Stromal cell of bone marrow (primary cell): Measurements from ENCODE around the gene TENM3.
A peak's percentile ranks its signal among the peaks of the same experiment; 100 is the strongest.

Source experiments
- DNase-seq: peaks from one replicate; pipeline ENCODE4 v3.0.0-alpha.2; 2012; ENCODE audit warnings: low read depth

Gene TENM3

GRCh38 chr4:182513587-182514291 lies 270.5 kb downstream of the TENM3 start:
- no peak for DNase-seq

DNA sequence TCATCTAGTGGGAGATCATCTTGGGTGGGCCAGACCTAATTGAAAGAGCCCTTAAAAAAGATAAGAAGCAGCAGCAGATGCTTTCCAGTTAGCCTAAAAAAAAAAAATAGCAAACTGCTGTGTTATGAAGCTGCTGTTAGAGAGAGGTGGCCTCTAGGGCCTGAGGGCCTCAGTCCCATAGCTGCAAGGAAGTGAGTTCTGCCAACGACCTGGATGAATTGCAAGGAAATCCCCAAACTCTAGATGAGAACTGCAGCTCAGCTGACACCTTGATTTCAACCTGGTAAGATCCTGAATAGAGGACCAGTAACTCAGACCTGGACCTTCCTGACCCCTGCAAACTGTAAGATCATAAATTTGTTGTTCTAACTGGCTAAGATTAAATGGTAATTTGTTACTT lies 275.2 kb downstream of the TENM3 start:
- DNase-seq: no peak

GRCh38 chr4:182519528-182519927 lies 276.3 kb downstream of the TENM3 start:
- no peak for DNase-seq

GRCh38 chr4:182521011-182521410 lies 277.8 kb downstream of the TENM3 start:
- no peak for DNase-seq

GRCh38 chr4:182528819-182529218 lies 285.6 kb downstream of the TENM3 start:
- no peak for DNase-seq

GRCh38 chr4:182530451-182530850 lies 287.2 kb downstream of the TENM3 start:
- no peak for DNase-seq

GRCh38 chr4:182531555-182532162 lies 288.5 kb downstream of the TENM3 start:
- no peak for DNase-seq

GRCh38 chr4:182532441-182532840 lies 289.2 kb downstream of the TENM3 start:
- DNase-seq: no peak

DNA sequence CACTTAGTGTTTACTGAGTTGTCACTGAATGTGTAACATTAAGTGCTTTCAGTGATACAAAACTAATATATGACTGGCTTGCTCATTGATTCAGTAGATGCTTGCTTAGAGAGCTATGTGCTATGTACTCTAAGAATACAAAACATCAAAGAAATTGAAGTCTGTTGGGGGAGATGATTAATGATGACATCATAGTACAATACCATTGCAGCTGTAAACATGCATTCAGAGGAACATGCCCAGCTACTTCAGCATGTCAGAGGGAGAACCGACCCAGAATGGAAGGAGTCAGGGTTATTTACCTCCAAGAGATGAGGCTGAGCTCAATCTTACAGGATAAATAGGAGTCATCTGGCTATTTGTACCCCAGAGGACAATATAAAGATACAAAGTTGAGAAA lies 290.8 kb downstream of the TENM3 start:
- DNase-seq: no peak

- DNase-seq: no peak
These were observed 293.1 kb downstream of the TENM3 start for GRCh38 chr4:182536221-182536811.

- no peak for DNase-seq
These were observed 294.0 kb downstream of the TENM3 start for GRCh38 chr4:182537031-182537795.

GRCh38 chr4:182538031-182538430 lies 294.8 kb downstream of the TENM3 start:
- no peak for DNase-seq

DNA sequence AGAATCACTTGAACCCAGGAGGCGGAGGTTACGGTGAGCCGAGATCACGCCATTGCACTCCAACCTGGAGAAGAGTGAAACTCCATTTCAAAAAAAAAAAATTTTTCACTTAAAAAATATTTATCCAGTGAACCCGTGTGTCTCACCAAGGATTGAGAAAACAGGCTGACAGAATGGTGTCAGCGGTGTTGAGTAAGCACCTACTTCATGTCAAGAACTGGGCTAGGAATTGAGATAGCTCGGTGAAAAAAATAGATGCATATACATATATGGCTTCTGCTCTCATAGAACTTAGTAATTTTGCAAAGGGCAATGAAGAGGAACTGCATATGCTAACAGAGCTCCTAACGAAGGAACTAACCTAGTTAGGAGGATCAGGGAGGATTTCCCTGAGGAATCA lies 297.3 kb downstream of the TENM3 start:
- DNase-seq: no peak

GRCh38 chr4:182547435-182547834 lies 304.2 kb downstream of the TENM3 start:
- DNase-seq: no peak

DNA sequence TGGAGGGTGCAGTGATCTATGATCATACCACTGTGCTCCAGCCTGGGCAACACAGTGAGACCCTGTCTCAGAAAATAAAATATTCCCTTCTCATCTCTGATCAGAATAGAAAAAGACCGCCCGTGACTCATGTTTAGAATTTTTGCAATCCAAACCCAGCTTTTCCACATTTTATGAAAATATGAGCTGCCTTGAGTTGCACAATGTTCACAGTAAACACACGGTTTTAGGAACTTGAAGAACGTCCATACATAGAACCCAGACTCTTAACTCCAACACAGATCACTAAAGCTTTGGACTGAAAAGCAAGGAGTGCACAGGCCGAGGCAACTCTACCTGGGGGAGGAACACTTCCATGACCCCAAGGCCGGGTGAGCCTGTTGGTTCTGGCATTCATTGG lies 305.0 kb downstream of the TENM3 start:
- DNase-seq: no peak

- DNase-seq: no peak
These were observed 306.2 kb downstream of the TENM3 start for GRCh38 chr4:182549356-182549755.

DNA sequence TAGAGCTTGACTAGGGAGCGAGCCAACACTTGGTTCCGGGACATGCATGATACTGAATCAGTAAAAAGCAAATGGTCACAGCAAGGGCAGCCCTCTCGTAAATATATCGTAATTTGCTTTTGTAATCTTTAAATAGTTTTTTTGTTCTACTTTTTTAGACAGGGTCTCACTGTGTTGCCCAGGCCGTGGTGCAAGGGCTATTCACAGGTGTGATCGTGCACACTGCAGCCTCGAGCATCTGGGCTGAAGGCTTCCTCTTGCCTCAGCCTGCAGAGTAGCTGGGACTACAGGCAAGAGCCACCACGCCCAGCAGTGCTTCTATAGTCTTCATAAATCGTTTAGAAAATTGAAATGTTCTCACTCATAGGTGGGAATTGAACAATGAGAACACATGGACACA lies 309.7 kb downstream of the TENM3 start:
- DNase-seq: no peak

GRCh38 chr4:182553653-182554052 lies 310.5 kb downstream of the TENM3 start:
- DNase-seq: no peak

DNA sequence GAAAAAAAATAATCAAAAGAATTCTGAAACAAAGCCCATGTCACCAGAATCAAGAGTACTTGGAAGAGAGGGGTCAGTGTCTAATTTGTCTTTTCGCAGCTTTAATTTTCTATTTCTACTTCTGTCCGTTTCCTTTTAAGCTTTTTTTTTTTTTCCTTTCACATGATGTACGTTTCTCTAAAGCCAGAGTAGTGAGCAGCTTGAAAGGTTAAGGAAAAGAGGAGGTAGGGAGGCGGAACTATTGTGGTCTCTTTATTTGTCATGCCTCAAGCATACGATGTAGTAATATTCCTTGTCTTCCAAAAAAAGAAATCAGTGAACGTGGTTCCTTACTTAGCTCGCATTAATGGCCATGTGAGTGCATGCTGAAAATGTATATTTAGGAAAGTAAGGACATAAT lies 311.5 kb downstream of the TENM3 start:
- DNase-seq: no peak

- DNase-seq: peak; percentile 28
These were observed 312.8 kb downstream of the TENM3 start for GRCh38 chr4:182555997-182556418.

DNA sequence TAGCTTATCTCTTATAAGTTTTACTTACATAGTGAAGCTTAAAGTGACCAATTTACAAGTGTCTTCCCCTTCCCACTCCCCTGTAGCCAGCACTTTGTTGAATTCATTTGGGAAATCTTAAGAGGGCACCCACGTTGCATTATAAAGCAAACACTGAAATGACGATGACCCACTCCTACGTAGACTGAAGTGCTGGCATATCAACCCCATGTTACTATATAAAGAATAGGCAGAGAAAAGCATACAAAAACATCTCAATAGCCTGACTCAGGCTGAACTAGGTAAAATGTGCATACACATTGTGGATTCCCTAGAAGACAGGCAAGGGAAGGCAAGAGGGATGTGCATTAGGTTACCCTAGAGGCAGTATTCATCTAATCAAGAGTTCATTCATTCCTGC lies 313.4 kb downstream of the TENM3 start:
- DNase-seq: no peak

DNA sequence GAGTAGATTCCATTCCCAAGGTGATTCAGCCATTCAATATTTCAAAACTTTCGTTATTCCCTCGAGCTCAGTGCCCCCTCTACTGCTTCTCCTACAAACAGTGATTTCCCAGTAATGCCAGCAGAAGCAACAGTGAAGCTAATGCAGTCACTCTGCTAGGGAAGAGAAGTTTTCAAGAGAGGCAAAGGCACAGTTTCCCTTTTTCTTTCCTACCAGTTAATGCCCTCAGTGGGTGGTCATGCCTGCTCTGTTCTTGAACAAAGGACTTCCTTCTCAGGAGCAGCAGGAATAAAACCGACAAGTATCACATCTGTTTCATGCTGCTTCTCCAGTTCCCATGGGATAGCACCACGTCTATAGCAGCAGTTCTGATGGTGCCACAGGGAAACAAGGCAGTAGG lies 317.2 kb downstream of the TENM3 start:
- DNase-seq: no peak

DNA sequence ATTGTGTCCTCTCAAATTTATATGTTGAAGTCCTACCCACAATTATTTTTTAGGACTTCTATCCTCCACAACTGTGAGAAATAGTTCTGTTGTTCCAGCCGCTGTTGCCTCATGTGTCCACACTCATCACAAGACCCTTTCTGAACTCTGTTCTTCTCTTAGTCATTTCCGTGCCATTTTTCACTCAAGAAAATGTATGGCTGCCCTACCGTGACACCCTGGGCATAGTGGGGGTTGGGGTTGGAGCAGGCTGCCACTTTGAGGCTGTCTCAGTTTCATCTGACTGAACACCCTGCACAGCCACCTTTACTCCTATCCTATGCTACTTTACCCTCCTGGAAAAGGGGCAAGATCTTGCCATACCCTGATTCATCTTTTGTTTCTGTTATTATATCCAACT lies 319.1 kb downstream of the TENM3 start:
- no peak for DNase-seq
